IPS-NIHi7 (cell line): ENCODE data around the gene RASD2.

Source experiments
- DNase-seq: peaks from one replicate; pipeline ENCODE4 v3.0.0; 2012; ENCODE audit warnings: mixed read lengths; ENCODE audit errors: extremely low spot score

RASD2 gene

DNA sequence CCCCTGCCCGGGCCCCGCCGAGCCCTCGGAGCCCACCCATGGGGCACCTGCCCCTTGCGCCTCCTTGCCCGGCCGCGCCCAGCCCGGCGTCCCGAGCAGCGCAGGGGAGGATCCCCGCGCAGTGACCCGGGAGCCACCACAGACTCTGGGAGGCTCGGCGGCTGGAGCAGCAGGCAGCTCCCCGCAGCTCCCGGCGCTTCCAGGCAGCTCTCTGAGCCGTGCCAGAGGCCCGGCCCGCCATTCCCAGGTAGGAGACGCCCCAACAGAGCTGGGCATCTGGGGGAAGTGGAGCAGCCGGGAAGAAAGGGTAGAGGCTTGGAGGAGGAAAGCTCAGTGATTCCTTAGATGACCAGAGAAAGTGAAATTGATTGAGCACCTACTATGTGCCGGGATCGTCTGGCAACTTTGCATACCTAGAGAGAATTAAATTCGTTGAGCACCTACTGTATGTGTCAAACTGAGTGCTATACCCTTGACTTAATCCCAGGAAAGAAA lies 670 bp downstream of the RASD2 start:
- peak; percentile 35 for DNase-seq

DNA sequence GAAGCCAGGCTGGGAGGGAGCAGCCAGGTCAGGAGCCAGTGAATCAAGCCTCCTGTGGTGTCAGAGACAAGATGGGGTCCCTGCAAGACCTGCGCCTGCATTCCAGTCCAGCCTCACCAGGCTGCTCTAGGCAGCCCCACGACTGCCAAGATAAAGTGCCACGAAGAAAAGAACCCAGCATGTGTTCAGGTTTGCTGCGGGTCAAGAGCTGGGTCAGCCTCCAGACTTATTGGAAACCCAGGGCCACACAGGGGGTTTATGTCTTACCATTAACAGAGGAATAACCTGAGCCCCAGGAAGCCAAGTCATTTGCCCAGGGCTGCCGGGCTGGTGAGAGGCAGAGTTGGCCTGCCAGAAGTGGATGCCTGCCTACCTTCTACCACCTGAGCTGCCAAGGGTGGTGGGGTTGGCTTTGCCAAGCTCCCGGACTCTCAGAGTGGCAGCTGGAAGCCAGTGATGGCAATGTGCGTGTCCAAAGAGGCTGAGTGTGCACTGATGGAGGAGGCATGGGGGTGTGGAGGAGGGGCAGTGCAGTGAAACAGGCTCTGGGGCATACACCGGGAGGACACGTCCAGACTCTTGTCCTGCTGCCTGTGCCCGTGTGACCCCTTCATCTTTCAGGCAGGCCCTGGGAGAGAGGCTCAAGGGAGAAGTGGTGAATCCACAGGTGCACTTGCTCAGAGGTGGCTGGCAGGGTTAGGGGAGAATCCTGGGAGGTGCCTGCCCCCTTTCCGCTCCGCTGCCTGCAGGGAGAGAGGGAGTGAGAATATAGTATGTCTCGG lies 1.7 kb downstream of the RASD2 start:
- DNase-seq: no peak

DNA sequence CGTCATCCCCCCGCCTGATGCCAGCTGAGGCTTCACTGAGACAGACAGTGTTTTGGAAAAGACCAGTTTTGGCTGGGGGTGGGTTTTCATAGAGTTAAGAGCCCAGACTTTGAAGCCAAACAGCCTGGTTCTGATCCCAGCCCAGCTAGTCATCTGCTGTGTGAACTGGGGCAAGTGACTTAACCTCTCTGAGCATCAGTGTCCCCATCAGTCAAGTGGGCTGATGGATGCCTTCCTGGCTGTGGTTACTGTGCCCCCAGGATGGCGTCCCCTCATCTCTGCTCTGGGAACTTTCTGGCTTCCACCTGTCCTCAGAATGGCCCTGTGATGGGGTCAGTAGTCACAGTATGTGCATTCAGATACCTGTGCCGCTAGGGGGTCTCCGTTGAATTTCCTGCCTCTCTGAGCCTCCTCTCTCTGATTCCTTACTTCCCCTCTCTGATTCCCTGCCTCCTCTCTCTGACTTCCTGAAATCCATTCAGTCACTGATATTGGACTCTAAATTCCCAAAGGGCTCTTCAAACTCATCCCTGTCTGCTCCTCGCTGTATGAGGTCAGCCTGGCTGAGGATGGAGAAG lies 2.4 kb downstream of the RASD2 start:
- DNase-seq: no peak

DNA sequence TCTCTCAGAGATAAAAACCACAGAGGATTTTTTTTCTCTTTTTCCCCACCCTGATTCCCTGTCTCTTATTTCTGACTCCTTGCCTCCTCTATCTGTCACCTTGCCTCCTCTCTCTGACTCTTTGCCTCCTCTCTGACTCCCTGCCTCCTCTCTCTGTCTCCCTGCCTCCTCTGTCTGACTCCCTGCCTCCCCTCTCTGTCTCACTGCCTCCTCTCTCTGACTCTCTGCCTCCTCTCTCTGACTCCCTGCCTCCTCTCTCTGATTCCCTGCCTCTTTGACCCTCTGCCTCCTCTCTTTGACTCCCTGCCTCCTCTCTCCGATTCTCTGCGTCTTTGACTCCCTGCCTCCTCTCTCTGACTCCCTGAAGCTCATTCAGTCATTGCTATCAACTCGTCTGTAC lies 3.1 kb downstream of the RASD2 start:
- no peak for DNase-seq

DNA sequence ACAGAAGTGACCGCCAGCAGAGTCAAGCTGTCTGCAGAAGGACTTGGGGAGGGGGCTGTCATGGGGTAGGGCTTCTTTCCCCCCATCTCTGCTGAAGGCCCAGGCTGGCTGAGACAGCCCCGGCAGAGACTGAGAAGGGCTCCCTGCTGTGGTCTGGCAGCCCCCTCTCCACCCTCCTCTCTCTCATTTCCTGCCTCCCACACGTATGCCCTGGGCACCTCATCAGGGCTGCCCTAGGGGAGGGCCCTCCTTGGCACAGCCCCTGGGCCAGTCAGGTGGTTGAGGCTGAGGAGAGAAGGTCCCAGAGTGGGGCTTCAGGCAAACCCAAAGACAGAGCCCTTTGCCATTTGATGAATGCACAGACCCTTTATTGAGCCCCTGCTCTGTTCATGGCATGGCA lies 3.6 kb downstream of the RASD2 start:
- no peak for DNase-seq

DNA sequence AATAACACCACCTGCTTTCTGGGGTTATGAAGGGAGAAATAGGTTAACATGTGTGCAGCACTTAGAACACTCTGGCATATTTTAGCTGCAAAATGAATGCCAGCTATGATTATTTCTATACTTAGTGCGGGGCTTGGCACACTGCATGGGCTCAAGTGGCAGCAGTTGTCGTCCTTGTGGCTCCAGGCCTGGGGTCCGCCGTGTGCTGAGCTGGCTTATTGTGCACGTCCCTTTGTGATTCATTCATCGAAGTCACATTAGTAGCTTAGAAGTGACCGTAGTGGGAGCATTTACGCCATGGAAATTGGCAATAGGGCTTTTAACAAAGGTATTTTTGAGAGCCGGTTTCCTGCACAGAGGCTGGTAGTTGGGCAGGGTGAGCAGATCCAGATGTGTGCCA lies 4.2 kb downstream of the RASD2 start:
- DNase-seq: no peak

DNA sequence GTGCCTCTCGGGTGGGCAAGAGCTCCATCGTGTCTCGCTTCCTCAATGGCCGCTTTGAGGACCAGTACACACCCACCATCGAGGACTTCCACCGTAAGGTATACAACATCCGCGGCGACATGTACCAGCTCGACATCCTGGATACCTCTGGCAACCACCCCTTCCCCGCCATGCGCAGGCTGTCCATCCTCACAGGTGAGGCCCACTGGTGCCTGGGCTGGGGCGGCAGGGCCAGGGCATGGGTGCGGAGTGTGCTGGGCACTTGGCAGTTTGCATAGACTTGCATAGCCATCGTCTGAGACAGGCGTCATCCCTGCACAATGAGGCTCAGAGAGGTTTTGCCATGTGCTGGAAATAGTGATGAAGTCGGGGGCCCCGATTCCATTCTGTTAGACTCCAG lies 6.3 kb downstream of the RASD2 start:
- DNase-seq: no peak

DNA sequence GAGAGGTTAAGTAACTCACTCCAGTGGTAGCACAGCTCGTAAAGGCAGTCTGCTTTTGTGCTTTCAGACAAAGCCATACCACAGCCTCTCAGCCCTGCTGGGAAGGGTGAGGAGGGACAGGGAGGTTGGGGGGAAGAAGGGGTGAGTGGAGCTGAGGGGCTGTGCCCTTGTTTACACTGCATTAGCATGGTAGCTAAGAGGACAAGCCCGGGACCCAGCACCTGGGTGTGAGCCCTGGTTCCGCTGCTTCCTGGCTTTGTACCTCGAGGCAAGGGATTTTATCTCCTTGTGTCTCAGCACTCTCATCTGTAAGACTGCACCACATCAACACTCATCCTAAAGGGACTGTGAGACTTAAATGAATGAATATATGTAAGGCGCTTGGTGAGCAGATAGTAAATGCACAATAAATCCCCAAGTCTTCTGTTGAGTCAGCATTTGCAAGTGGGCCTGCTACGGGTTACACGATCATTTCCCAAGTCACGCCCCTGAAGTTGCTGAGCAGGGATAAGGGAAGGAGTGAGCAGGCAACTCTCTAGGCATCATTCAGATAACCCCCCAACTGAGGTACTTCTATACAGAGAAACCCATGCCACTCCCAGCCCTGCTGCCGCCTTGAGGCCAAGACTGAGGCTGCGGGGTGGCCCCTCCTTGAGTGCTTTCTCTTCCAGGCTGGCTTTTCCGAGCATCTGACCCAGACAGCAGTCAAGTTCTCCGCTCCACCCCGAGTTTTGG lies 7.5 kb downstream of the RASD2 start:
- peak; percentile 79 for DNase-seq

DNA sequence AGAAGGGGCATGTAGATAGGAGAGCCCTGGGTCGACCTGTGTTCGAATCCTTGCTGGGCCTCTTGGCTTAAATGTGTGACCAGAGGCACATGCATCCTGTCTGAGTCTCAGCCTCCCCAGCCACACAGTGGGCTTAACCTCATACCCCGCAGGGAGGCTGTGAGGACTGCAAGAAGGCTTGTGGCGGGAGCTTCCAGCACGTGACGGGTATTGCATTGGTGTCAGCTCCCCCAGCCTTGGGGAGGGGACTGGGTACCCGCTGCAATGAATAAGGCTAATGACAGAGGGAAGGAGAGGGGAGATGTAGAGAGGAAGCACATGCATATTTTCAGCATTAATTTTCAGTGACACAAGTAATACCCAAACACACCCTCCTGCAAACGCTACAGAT lies 8.1 kb downstream of the RASD2 start:
- no peak for DNase-seq

DNA sequence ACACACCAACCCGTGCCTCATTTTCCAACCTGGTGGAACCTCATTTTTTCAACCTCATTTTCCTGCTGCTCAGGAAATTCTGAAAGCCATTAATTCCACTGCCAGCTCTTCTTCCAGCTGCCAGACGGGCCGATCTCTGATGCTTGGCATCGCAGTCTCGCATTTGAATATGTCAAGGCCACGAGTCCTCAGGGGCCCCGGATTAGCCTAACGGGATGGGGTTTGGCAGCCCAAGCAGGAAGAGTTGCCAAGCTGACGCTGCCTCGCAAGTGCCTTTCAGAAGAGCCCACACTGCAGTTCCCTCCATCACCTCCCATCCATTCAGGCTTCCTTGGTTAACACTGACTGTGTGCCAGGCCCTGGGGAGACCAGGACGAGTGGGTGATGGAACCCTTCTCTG lies 8.7 kb downstream of the RASD2 start:
- DNase-seq: no peak

DNA sequence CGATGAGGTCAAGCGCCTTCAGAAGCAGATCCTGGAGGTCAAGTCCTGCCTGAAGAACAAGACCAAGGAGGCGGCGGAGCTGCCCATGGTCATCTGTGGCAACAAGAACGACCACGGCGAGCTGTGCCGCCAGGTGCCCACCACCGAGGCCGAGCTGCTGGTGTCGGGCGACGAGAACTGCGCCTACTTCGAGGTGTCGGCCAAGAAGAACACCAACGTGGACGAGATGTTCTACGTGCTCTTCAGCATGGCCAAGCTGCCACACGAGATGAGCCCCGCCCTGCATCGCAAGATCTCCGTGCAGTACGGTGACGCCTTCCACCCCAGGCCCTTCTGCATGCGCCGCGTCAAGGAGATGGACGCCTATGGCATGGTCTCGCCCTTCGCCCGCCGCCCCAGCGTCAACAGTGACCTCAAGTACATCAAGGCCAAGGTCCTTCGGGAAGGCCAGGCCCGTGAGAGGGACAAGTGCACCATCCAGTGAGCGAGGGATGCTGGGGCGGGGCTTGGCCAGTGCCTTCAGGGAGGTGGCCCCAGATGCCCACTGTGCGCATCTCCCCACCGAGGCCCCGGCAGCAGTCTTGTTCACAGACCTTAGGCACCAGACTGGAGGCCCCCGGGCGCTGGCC lies 11.0 kb downstream of the RASD2 start:
- DNase-seq: no peak

DNA sequence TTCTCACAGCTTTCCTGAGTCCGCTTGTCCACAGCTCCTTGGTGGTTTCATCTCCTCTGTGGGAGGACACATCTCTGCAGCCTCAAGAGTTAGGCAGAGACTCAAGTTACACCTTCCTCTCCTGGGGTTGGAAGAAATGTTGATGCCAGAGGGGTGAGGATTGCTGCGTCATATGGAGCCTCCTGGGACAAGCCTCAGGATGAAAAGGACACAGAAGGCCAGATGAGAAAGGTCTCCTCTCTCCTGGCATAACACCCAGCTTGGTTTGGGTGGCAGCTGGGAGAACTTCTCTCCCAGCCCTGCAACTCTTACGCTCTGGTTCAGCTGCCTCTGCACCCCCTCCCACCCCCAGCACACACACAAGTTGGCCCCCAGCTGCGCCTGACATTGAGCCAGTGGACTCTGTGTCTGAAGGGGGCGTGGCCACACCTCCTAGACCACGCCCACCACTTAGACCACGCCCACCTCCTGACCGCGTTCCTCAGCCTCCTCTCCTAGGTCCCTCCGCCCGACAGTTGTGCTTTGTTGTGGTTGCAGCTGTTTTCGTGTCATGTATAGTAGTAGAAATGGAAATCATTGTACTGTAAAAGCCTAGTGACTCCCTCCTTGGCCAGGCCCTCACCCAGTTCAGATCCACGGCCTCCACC lies 11.7 kb downstream of the RASD2 start:
- DNase-seq: peak; percentile 98

DNA sequence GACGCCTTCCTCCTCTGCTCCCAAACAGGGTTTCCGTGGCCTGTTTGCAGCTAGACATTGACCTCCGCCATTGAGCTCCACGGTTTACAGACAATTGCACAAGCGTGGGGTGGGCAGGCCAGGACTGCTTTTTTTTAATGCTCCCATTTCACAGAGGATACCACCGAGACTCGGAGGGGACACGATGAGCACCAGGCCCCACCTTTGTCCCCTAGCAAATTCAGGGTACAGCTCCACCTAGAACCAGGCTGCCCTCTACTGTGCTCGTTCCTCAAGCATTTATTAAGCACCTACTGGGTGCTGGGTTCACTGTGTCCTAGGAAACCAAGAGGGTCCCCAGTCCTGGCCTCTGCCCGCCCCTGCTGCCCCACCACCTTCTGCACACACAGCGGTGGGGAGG lies 12.2 kb downstream of the RASD2 start:
- DNase-seq: no peak

DNA sequence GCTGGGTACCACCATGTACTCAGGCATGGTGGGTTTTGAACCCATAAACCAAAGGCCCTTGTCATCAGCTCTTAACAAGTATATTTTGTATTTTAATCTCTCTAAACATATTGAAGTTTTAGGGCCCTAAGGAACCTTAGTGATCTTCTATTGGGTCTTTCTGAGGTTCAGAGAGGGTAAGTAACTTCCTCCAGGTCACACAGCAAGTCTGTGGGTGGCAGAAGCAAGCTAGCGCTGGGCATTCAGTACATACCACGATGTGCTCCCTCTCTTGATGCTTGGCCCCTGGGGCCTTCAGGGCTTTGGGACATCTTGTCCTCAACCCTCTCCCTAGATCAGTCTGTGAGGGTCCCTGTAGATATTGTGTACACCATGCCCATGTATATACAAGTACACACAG lies 12.7 kb downstream of the RASD2 start:
- no peak for DNase-seq

DNA sequence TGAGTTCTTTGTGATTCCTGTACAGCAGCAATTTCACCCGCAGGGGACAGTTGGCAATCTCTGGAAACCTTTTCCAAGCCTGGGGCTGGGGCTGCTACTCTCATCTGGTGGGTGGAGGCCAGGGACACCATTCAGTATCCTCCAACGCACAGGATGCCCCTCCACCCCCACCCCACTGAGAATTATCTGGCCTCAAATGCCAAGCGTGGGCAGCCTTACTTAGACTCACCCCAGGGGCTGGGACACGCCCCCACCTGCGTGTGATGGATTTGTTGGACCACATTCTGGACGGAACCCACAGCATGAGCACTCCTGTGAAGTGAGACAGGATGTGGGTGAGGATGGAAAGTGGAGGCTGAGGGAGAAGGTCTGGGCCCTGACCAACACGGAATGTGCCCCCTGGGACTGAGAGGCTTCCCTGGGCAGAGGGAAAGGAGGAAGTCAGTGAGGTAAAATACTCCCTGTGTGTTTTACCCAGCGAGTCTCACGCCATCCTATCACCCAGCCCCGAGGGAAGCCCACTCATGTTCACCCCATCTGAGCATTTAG lies 13.7 kb downstream of the RASD2 start:
- DNase-seq: no peak

DNA sequence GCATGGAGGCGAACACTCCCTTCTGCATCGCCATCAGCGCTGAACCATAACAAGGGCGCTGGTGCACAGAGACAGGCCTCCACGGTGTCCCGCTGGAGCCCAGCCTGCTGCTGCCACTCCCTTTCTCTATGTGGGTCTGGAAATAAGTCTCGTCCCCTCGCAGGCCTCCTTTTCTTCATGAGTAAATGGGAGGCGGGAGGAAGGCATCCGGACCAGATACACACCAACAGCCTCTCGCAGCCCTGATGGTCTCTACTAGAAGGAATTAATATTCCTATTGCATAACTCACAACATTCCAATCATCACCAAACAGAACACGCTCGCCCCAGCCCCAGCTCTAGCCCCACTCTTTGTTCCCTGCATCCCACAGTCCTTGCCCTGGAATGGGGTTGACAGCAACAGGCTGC lies 14.9 kb downstream of the RASD2 start:
- no peak for DNase-seq

DNA sequence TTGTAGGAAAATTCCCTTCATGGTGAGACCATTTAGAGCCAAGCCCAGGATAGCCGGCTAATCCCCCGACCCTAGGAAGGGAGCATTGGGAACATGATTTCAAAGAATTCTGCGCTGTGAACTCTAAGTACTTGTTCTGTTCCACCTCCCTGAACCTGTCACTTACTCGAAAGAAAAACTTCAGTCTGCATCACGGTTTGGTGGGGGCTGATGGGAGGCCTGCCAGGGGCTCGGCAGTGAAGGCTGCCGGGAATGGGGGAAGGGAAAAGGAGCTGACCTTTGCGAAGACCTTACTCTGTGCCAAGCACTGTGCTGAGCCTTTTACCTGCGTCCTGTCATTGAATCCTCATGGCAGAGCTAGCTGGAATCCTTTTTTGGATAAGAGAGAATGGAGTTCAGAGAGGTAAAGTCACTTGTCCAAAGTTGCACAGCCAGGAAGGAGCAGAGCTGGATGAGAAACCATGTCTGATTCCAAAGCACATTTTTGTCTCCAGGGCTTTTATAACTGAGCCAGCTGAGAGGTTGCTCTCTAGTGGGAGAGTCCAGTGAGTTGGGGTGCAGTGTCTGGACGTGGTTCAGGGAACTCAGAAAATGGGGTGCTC lies 15.4 kb downstream of the RASD2 start:
- DNase-seq: no peak

DNA sequence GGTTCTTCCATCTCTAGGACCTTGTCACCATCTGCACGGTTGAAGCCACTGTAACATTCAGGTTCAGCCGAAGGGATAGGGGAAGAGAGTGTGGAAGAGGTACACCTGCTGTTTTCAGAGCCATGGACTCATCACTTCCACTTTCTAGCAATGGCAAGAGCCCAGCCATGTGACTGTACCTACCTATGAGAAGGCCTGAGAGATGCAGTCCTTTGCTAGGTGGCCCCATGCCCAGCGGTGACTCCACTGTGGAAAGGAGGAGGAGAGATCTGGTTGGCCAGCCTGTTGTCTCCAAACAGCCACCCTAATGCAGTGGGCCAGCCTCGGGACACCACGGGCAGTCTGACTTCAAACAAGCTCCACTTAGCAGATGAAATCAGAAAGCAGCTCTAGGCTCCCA lies 16.0 kb downstream of the RASD2 start:
- DNase-seq: no peak

DNA sequence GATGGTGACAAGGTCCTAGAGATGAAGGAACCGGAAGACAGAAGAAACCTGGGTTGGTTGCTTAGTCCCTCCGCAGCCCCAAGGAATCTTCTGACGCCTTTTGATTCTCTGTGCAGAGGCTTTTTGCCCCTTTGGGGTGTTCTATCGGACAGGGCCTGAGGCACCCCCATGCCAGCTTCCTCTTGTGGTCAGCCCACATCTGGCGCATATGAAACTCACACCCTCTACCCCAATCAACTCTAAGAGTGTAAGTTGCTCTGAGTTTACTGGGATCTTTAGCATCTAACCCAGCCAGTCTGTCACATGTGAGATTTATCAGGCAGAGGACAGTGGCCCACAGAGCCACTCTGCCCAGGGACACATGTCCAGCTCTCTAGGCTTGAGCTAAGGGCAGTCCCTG lies 17.4 kb downstream of the RASD2 start:
- no peak for DNase-seq

DNA sequence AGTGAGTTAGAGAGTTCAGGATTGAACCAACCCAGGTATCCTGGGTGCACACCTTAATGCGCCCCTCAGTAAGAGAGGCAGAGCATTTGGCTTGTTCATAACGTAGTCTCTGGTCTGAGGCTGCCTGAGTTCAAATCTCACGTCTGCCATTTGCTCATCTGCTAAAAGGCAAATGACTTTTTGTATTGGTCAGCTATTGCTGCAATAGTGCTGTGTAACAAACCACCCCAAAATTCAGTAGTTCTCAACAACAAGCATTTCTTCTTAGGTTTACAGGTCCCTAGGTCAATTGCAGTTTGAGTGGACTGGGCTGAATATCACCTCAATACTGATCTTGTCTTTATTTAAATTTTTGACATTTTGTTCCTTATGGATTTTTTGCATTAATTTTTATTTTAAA lies 18.1 kb downstream of the RASD2 start:
- DNase-seq: no peak

DNA sequence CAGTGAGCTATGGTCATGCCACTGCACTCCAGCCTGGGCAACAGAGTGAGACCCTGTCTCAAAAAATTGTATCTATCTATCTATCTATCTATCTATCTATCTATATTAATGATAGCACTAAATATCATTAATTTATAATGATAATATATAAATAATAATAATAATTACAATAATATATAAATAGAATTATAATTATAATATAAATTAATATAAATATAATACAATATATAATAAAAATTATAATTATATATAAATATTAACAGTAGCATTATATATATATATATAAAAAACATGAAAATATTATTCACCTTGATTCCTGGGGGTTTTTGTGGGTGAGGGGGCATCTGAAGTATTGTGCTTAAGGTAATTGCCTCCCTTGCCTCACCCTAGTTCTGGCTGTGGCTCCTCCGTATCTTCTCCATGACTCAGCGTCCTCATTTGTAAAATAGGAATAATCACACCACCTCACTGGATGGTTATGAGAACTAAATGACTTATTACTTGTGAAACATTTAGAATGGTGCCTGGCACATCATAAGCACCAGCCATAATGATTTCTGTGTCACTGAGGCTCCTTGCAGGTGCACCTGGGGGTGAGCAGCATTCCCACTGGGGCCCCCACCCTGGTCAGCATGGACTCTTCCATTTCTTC lies 18.8 kb downstream of the RASD2 start:
- DNase-seq: no peak
